Right lung (tissue), 5 donors: ENCODE measurements around the gene GH1. TPM values are rescaled to one million over a fixed set of nuclear protein-coding genes. Genes with fewer than 3 reads are reported as not detected.

Source experiments
- polyA plus RNA-seq, 5 donors: library from polyadenylated mRNA; unstranded; fragments of 120-200 nt; gene quantifications; one replicate each; pipeline versions ENCODE4 v1.2.1 to v1.2.3, GENCODE V29; 2013; ENCODE audit warnings: inconsistent platforms in 1 of 5, low replicate concordance in 1 of 5; ENCODE audit not compliant: insufficient read length in 5 of 5, insufficient read depth in 1 of 5

Gene GH1
- polyA plus RNA-seq, 5 donors = not detected

Other genes with a start within 250 kb of the GH1 start
- gene LIMD2, start 218.7 kb downstream of the GH1 start, polyA plus RNA-seq = 10 to 100 TPM; 26.0 to 49.7 (median 33.7) TPM
- 10 to 100 TPM; 66.2 to 89.5 (median 75.1) TPM for gene STRADA, start 177.0 kb downstream of the GH1 start, polyA plus RNA-seq
- 100 to 1,000 TPM in 1 of 5 donors, 10 to 100 TPM in 4; 79.7 to 107 (median 85.9) TPM for gene CCDC47, start 145.2 kb downstream of the GH1 start, polyA plus RNA-seq
- 100 to 1,000 TPM; 169 to 235 (median 228) TPM for gene DDX42, start 144.7 kb downstream of the GH1 start, polyA plus RNA-seq
- gene PSMC5, start 91.4 kb downstream of the GH1 start, polyA plus RNA-seq = 100 to 1,000 TPM; 130 to 146 (median 142) TPM
- 10 to 100 TPM; 48.7 to 81.2 (median 70.0) TPM for gene FTSJ3, start 91.2 kb downstream of the GH1 start, polyA plus RNA-seq
- gene SMARCD2, start 76.2 kb downstream of the GH1 start, polyA plus RNA-seq = 100 to 1,000 TPM; 111 to 147 (median 133) TPM
- gene CSH2, start 45.2 kb downstream of the GH1 start, polyA plus RNA-seq = 1 to 10 TPM in 1 of 5 donors, under 1 TPM in 1, not detected in 3; 0.88 to 5.8 TPM
- gene GH2, start 36.9 kb downstream of the GH1 start, polyA plus RNA-seq = not detected
- 1 to 10 TPM in 2 of 5 donors, under 1 TPM in 3; 0.32 to 9.5 (median 0.57) TPM for gene CSH1, start 22.3 kb downstream of the GH1 start, polyA plus RNA-seq
- under 1 TPM in 1 of 5 donors, not detected in 4; 0.74 TPM for gene CSHL1, start 7.6 kb downstream of the GH1 start, polyA plus RNA-seq
- 1 to 10 TPM; 1.0 to 4.2 (median 1.9) TPM for gene CD79B, start 13.5 kb upstream of the GH1 start, polyA plus RNA-seq
- gene SCN4A, start 54.1 kb upstream of the GH1 start, polyA plus RNA-seq = 1 to 10 TPM in 2 of 5 donors, under 1 TPM in 3; 0.36 to 2.2 (median 0.63) TPM
- 1 to 10 TPM; 4.5 to 8.9 (median 6.8) TPM for gene PRR29, start 79.5 kb upstream of the GH1 start, polyA plus RNA-seq
- 10 to 100 TPM; 43.5 to 50.7 (median 46.8) TPM for gene ICAM2, start 101.8 kb upstream of the GH1 start, polyA plus RNA-seq
- 10 to 100 TPM in 4 of 5 donors, 1 to 10 TPM in 1; 8.5 to 13.6 (median 10.5) TPM for gene ERN1, start 211.3 kb upstream of the GH1 start, polyA plus RNA-seq